Muscle layer of duodenum (tissue), 2 donors: ENCODE data around the gene CST6.
"Not testable (repeated sequence)": the region's sequence is repeated elsewhere in the genome, so short reads cannot be mapped to it uniquely, and the experiment has no call there.

Source experiments
- H3K27ac ChIP-seq: one replicate; pipeline ENCODE4 v1.7.0; 2013; ENCODE audit warnings: mild to moderate bottlenecking, low read length
- H3K27me3 ChIP-seq: one replicate; pipeline ENCODE4 v1.7.0; 2013; ENCODE audit warnings: low read depth, mild to moderate bottlenecking, control low read depth, low read length
- H3K36me3 ChIP-seq, 2 donors: one replicate each; pipeline ENCODE4 v1.7.0; 2013; ENCODE audit warnings: low read length in 2 of 2, control low read depth in 1 of 2, mild to moderate bottlenecking in 1 of 2; ENCODE audit not compliant: insufficient read depth in 2 of 2, control insufficient read depth in 1 of 2
- H3K4me1 ChIP-seq, 2 donors: one replicate each; pipeline ENCODE4 v1.7.0; 2013; ENCODE audit warnings: low read length in 2 of 2, mild to moderate bottlenecking in 2 of 2, control low read depth in 1 of 2, moderate library complexity in 1 of 2; ENCODE audit not compliant: insufficient read depth in 2 of 2, control insufficient read depth in 1 of 2
- H3K4me3 ChIP-seq, 2 donors: one replicate each; pipeline ENCODE4 v1.7.0; 2013; ENCODE audit warnings: low read length in 2 of 2, low read depth in 1 of 2, mild to moderate bottlenecking in 1 of 2
- H3K9me3 ChIP-seq, 2 donors: one replicate each; pipeline ENCODE4 v1.7.0; 2013; ENCODE audit warnings: low read length in 2 of 2, control low read depth in 1 of 2, mild to moderate bottlenecking in 1 of 2; ENCODE audit not compliant: control insufficient read depth in 1 of 2
- donor health status: healthy.

Gene CST6

GRCh38 chr11:66016793-66017177 is 5.0 kb downstream of the CST6 start:
- Histone ChIP-seq H3K4me3 (no peak overlapping the region), H3K9me3 (no peaks in the 10 kb centered on the region), H3K4me1 (peaks cover 0 to 4% of the 10 kb centered on the region in 2 donors), H3K27me3 (peaks cover 12% of the 10 kb centered on the region), H3K36me3 (no peaks in the 10 kb centered on the region), H3K27ac (no peak overlapping the region)

GRCh38 chr11:66017321-66017720 is 5.5 kb downstream of the CST6 start:
- no peaks in the 10 kb centered on the region for H3K36me3 ChIP-seq

GRCh38 chr11:66020212-66020611 is 8.4 kb downstream of the CST6 start:
- Histone ChIP-seq H3K27me3 (no peaks in the 10 kb centered on the region), H3K27ac (no peak overlapping the region), H3K9me3 (no peaks in the 10 kb centered on the region), H3K4me3 (no peak overlapping the region), H3K36me3 (no peaks in the 10 kb centered on the region), H3K4me1 (peaks cover 0 to 5% of the 10 kb centered on the region in 2 donors)

More at GRCh38 chr11:66017321-66017720, 5.5 kb downstream of the CST6 start:
- Histone ChIP-seq H3K4me3 (no peak overlapping the region), H3K27me3 (peaks cover 12% of the 10 kb centered on the region), H3K27ac (no peak overlapping the region), H3K9me3 (no peaks in the 10 kb centered on the region), H3K4me1 (peaks cover 0 to 5% of the 10 kb centered on the region in 2 donors)

- no peak overlapping the region for H3K4me3 ChIP-seq
- no peak overlapping the region for H3K27ac ChIP-seq
- H3K9me3 ChIP-seq: no peaks in the 10 kb centered on the region
- H3K4me1 ChIP-seq: peaks cover 0 to 5% of the 10 kb centered on the region in 2 donors
- H3K36me3 ChIP-seq: no peaks in the 10 kb centered on the region
- no peaks in the 10 kb centered on the region for H3K27me3 ChIP-seq
These were observed 9.0 kb downstream of the CST6 start for GRCh38 chr11:66020618-66021357.

- Histone ChIP-seq H3K9me3 (no peaks in the 10 kb centered on the region), H3K27ac (no peak overlapping the region), H3K4me1 (peaks cover 0 to 5% of the 10 kb centered on the region in 2 donors), H3K4me3 (peak overlapping the region in 1 of 2 donors; percentile 36), H3K27me3 (no peaks in the 10 kb centered on the region), H3K36me3 (no peaks in the 10 kb centered on the region)
These were observed 10.8 kb downstream of the CST6 start for GRCh38 chr11:66022401-66023185.

GRCh38 chr11:66023186-66023440 is 11.3 kb downstream of the CST6 start:
- H3K27me3 ChIP-seq, H3K9me3 ChIP-seq, H3K36me3 ChIP-seq, H3K4me3 ChIP-seq, H3K4me1 ChIP-seq, H3K27ac ChIP-seq: not testable (repeated sequence)

GRCh38 chr11:66026017-66026529 is 14.3 kb downstream of the CST6 start, which contains the start of gene CATSPER1:
Gene CATSPER1, minus strand, starts transcription at chr11:66026479. Its CDS starts 100 bp downstream, at chr11:66026379.
- H3K9me3 ChIP-seq: no peaks in the 10 kb centered on the region
- H3K4me1 ChIP-seq: peaks cover 0 to 5% of the 10 kb centered on the region in 2 donors

GRCh38 chr11:66032957-66033735 is 21.3 kb downstream of the CST6 start:
- H3K4me3 ChIP-seq: no peak overlapping the region
- no peaks in the 10 kb centered on the region for H3K4me1 ChIP-seq
- H3K9me3 ChIP-seq: no peaks in the 10 kb centered on the region
- H3K27ac ChIP-seq: no peak overlapping the region
- H3K27me3 ChIP-seq: no peaks in the 10 kb centered on the region
- H3K36me3 ChIP-seq: no peaks in the 10 kb centered on the region

More at GRCh38 chr11:66026017-66026529, 14.3 kb downstream of the CST6 start, which contains the start of gene CATSPER1:
- H3K27ac ChIP-seq: no peak within 1 kb of the TSS
- no peaks in the 10 kb centered on the region for H3K27me3 ChIP-seq
- no peaks in the 10 kb centered on the region for H3K36me3 ChIP-seq
- no peak within 1 kb of the TSS for H3K4me3 ChIP-seq

- no peaks in the 10 kb centered on the region for H3K36me3 ChIP-seq
- H3K4me3 ChIP-seq: no peak overlapping the region
- no peaks in the 10 kb centered on the region for H3K9me3 ChIP-seq
- no peak overlapping the region for H3K27ac ChIP-seq
- H3K27me3 ChIP-seq: no peaks in the 10 kb centered on the region
- H3K4me1 ChIP-seq: no peaks in the 10 kb centered on the region
These were observed 24.0 kb downstream of the CST6 start for GRCh38 chr11:66035653-66036333.

- Histone ChIP-seq H3K9me3 (no peaks in the 10 kb centered on the region), H3K4me3 (no peak overlapping the region), H3K27ac (no peak overlapping the region), H3K4me1 (no peaks in the 10 kb centered on the region), H3K36me3 (no peaks in the 10 kb centered on the region), H3K27me3 (no peaks in the 10 kb centered on the region)
These were observed 24.5 kb downstream of the CST6 start for GRCh38 chr11:66036334-66036710.
